Measurements from ENCODE around the gene RBM28.

DNA sequence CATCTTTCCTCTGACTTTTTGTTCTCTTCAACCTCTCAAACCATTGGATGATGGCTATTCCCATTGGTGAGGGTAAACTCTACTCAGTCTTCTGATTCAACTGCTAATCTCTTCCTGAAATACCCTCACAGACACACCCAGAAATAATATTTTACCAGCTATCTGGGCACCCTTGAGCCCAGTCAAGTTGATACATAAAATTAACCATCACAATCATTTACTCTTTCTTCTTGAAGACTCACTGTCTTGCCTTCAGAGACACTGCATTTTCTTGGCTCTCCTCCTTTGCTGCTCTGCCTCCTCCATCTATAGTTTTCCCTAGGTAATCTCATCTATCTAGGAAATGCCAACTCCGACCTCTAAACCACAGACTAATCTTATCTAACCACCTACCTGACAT is 30.3 kb upstream of the RBM28 start:
- TF ChIP-seq, protein P1, sequence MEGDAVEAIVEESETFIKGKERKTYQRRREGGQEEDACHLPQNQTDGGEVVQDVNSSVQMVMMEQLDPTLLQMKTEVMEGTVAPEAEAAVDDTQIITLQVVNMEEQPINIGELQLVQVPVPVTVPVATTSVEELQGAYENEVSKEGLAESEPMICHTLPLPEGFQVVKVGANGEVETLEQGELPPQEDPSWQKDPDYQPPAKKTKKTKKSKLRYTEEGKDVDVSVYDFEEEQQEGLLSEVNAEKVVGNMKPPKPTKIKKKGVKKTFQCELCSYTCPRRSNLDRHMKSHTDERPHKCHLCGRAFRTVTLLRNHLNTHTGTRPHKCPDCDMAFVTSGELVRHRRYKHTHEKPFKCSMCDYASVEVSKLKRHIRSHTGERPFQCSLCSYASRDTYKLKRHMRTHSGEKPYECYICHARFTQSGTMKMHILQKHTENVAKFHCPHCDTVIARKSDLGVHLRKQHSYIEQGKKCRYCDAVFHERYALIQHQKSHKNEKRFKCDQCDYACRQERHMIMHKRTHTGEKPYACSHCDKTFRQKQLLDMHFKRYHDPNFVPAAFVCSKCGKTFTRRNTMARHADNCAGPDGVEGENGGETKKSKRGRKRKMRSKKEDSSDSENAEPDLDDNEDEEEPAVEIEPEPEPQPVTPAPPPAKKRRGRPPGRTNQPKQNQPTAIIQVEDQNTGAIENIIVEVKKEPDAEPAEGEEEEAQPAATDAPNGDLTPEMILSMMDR (IDR thresholded peaks at IDR 0.05), result no peak
- TF ChIP-seq POLR2A (IDR thresholded peaks at IDR 0.05), result no peak
